22Rv1 (cell line): ENCODE measurements around the gene HMGB2.

Experiments used
- CTCF ChIP-seq: fragments of 450-650 bp; IDR thresholded peaks from 2 replicates; pipeline ENCODE4 v1.5.1; 2017; ENCODE audit warnings: mild to moderate bottlenecking
- ZFX ChIP-seq: fragments of 450-650 bp; IDR thresholded peaks from 2 replicates; pipeline ENCODE4 v1.6.1; 2017; ENCODE audit warnings: antibody characterized with exemption, borderline replicate concordance

DNA sequence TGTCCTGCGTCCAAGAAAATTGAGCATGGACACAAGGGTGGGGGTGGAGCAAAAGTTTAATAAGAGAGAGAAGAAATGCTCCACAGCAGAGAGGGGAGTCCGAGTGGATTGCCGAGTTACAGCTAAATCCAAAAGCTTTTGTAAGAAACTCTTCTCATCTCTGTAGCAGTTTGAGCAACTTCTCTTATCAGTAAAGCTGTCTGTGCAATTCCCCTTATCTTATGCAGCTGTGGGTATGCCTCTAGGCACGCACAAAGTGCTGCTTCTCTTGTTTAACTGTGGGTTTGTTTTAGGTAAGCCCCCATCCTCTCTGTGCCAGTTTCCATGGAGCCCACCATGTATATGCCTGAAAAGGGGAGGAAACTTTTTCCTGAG is 44.8 kb downstream of the HMGB2 start:
- TF ChIP-seq CTCF (no peak), ZFX (no peak)
